Renal cortical epithelial cell (primary cell): Measurements from ENCODE around the gene DUSP22. TPM values are rescaled to one million over a fixed set of nuclear protein-coding genes. Genes with fewer than 3 reads are reported as not detected.
"Not testable (repeated sequence)": the region's sequence is repeated elsewhere in the genome, so short reads cannot be mapped to it uniquely, and the experiment has no call there.

Experiments
- DNase-seq: peaks from one replicate; pipeline ENCODE4 v3.0.0-alpha.2; 2011; ENCODE audit warnings: low read depth
- total RNA-seq: library from RNA; depleted of rRNA; stranded (reverse); fragments of >200 nt; gene quantifications from 2 replicates; pipeline ENCODE4 v1.2.3, GENCODE V29; 2014

DUSP22 gene
- total RNA-seq, 1 donor from 2014 or later, result 31.1 TPM

- no peak for DNase-seq
These were observed 12.8 kb upstream of the DUSP22 start for GRCh38 chr6:279341-280029.

DNA sequence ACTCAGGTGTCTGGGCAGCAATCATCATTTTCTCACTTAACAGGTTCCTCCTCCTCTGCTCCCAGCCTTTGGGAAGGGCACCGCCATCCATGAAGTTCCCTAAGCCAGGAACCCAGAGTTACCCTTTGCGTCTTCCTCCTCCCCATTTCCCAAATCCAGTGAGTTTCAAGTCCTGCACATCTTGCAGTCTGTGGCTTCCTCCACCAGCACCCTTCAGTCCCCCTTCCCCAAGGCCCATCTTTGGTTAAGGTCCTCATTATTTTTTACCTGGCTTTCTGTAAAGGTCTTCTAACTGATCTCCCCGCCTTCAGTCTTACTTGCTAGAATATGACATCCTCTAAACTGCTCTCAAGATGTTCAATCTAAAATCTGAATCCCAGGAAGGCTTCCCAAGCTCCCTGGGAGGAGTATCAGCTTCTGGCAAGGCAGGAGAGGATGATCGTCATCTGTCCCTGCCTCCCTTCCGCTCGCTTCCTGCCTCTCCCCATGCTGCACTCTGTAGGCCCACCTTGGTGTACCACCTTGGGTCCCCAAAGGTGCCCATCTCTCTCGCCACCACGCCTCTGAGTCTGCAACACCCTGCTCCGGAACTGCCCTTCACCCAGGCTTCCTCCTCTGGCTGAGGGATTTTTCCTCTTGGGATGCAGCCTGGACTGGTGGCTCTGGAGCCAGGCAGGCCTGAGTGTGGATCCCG is 11.4 kb upstream of the DUSP22 start:
- no peak for DNase-seq

DNA sequence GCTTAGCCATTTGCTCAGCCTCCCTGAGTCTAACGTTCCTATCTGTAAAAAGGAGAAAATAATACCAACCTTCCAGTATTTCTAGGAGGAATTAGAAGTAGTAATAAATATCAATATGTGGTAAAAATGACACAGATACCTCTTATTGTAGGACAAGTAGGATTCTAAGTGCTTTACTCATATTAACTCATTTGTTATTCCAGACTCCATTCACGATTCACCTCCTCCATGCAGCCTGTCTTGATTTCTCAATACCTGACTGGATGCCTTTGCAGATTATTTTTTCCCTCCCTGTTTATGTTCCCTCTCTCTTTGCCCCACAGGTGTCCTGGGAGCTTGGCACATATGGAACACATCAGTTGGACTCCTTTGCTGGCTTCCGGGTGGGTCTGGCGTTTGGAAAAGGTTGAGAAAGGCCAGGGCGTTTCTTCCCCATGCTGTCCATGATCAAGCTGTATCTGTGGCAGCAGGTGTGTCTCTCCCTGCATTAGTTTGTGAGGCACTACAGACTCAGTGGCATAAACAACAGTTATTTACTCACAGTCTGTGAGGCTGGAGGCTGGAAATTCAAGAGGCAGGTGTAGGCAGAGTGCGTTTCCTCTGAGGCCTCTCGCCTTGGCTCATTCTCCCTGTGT is 10.7 kb upstream of the DUSP22 start:
- DNase-seq, result no peak

- DNase-seq, result no peak
These were observed 10.0 kb upstream of the DUSP22 start for GRCh38 chr6:282177-282866.

DNA sequence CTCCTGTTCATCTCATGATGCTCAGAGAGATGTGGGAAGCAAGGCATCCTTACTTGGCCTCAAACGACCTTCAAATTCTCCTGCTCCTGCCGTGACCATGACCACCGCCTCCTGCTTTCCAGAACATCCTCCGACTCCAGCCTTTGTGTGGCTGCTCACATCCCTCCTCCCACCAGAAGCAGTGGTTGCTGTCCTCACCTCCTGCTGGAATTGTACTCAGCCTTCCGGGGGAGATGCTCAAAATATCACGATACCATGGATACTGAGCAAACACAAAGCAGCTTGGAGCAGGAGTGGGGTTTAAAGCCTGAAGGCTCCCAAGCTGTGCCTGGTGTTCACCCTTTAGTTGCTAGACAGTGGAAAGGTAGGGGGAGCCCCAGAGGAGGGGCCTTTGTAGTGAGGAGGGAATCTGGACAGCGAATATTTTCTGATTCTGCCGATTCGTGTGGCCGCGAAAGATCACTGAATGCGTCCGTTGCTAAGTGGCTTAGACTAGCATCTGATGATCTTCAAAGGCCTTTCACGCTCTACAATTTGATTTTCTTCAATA is 9.3 kb upstream of the DUSP22 start:
- no peak for DNase-seq

- DNase-seq, result no peak
These were observed 7.8 kb upstream of the DUSP22 start for GRCh38 chr6:284486-284885.

GRCh38 chr6:285030-285771 is 7.1 kb upstream of the DUSP22 start:
- DNase-seq, result no peak

DNA sequence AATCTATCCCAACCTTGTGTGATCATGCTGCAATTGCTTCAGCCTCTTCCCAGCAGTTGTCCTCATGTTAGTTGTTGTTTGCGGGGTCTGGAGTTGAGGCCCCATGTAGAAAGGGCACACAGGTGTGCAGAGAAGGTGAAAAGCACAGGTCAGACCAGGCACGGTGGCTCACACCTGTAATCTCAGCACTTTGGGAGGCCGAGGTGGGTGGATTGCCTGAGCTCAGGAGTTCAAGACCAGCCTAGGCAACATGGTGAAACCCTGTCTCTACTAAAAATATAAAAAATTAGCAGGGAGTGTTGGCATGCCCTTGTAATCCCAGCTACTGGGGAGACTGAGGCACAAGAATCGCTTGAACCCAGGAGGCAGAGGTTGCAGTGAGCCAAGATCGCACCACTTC is 6.4 kb upstream of the DUSP22 start:
- DNase-seq, result not testable (repeated sequence)

DNA sequence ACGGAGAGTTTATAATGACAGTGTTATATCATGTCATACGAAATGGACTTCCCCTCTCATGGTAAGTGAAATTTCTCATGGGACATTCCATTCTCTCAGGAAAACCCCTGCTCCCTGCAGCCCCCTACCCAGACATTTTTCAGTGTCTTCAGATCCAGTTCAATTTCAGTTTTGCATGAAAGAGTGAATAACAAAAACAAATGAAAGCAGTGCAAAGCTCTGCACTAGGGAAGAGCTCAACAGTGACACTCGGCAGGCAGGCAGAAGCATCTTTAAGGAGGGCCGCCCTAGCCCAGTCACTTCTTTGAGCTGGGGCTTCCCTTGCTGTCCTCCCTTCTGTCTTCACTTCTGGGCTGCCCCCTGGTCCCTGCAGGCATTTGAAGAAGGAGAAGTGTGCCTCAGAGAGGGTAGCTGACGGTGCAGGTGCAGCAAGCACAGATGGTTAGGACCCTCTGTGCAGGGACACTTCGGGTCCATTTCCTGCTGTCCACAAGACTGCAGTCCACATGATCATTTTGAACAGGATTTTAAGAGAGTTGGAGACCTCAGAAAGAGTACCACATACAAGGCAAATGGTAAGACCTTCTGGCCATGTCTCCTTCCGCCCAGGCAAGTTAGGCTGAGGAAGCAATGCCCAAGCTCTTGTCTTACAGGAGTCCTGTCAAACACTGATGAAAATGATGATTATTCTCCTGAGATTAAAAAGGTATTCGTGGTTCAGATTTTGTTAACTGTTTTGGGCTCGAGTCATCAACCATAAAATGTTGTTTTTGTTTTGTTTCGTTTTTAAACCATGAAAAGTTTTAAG is 5.4 kb upstream of the DUSP22 start:
- DNase-seq, result no peak

GRCh38 chr6:287489-287860 is 4.8 kb upstream of the DUSP22 start:
- no peak for DNase-seq

GRCh38 chr6:288866-289265 is 3.4 kb upstream of the DUSP22 start:
- DNase-seq, result no peak

GRCh38 chr6:290111-290922 is 2.0 kb upstream of the DUSP22 start:
- DNase-seq, result no peak

DNA sequence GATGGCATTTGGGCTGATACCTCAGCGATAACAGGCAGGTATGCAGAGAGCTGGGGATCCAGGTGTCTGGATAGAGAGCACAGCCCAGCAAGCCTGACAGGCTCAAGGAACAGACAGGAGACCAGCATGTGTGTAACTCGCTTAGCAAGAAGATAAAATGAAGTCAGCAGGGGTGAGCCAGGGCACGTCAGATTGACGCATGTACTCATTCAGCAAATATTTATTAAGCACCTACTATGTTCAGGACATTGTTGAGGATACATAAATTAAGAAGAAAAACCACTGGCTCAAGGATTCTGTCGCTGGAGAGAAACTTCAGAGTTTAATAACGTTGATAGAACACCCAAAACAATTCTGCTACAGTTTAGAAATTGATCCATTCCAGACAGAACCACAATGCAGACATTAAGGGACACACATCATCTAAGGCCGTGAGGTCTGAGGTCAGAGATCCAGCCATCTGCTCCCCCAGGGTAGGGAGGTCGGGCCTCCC is 1.0 kb upstream of the DUSP22 start:
- DNase-seq, result no peak

DNA sequence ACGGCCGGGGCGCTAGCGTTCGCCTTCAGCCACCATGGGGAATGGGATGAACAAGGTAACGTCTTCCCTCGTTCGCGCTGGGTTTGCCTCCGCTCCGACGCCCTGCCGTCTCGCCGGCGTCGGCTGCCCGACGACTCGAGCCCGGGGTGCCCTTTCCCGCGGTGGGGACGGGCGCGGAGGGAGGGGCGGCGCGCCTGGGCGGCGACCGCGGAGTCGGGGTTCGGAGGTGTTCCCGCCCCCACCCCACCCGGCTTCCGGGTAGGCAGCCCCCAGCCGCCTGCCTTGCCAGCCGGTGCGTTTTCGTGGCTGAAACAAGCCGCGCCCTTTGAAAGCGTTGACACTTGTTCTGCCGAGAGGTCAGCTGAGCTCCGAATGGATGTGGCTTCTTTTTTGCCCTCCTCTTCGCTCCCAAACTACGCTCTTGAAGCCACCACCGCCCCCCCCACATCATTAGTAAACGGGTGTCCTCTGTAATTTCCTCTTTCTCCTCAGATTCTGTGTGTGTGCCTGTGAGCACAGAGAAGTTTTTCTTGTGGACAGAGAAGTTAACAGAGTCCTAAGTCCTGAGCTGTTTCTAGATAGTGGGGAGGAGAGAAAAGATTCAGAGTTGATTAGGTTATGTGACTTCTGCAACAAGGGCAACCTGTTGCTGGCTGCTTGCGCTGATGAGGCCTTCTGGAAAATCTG is 362 bp downstream of the DUSP22 start:
- peak; percentile 38 for DNase-seq

DNA sequence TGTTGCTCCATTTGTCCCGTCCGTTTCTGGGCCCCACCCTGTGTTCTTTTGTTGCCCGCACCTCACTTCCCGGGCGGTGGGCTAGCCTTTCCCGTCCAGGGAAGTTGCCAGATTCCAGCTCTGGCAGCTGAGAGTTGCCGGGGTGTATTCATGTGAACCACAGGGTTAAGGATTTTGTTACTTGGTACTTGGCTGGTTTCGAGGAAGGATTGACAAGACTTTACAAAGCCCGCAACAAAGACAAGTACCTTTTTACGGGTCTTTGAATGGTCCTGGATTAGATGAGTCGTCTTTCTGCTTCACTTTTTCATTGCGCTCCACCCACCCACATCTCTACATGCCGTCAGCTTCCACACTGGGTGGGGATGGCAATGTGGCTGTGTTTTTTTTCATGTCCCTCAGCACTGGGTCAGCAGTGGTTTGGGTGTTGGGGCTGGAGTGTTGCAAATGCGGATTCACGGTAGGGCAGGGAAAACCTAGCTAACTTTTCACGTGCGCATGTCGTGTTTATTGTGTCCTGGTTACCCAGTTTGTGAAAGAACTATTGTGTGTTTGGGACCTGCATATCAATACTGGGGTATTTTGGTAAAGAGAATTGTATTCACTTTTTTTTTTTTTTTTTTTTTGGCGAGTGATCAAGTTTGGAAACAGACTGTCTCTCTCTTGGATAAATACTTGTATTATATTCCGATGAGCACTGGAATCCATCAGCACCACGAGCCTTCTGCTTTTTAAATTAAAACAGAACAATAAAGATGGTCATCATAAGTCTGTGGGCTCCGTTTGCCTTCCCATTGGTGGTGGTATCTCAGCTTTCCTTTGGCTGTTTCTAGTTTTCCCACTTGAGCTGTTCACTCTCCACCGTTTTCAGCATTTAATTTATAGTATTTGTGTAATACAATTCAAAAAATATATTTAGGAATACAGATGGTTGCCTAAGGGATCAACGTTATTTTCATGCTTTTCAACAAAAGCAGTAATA is 1.2 kb downstream of the DUSP22 start:
- no peak for DNase-seq

GRCh38 chr6:294656-295565 is 2.6 kb downstream of the DUSP22 start:
- no peak for DNase-seq
